GM10847 (cell line): ENCODE measurements around the gene C10orf105.

Experiments used
- POLR2A ChIP-seq: IDR thresholded peaks from 2 replicates; pipeline ENCODE4 v1.6.1; 2011; ENCODE audit not compliant: insufficient read length; ENCODE audit errors: extremely low read depth

The C10orf105 gene

DNA sequence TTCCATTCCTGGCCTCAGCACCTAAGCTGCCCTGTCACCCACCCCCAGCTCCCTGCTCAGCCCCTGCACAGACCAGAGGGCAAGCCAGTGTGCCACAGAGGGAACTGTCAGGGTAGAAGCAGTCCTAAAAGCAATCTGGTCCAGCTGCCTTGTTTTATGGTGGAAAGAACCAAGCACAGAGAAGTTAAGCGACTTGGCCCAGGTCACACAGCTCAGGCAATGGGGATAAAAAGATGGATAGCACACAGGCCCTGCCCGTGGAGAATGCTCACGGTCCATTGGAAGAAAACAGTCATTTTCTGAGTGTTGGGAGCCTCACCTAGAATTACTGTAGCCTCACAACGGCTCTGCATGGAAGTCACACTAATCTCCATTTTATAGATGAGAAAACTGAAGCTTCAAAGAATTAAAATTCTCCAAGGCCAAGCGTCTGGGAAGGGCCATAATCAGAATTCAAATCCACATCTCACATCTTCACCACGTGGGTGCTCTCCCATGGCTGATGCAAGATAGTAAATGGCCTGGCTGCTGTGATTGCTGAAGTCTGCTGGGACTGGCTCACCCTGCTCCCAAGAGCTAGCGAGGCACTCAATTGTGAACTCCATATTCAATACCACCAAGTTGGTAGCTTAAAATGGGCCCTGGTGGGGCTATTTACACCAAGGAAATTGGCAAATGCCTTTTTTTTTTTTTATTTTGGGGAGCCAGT lies 26.8 kb downstream of the C10orf105 start:
- no peak for TF ChIP-seq POLR2A

GRCh38 chr10:71691405-71691804 lies 28.2 kb downstream of the C10orf105 start:
- TF ChIP-seq POLR2A = no peak

DNA sequence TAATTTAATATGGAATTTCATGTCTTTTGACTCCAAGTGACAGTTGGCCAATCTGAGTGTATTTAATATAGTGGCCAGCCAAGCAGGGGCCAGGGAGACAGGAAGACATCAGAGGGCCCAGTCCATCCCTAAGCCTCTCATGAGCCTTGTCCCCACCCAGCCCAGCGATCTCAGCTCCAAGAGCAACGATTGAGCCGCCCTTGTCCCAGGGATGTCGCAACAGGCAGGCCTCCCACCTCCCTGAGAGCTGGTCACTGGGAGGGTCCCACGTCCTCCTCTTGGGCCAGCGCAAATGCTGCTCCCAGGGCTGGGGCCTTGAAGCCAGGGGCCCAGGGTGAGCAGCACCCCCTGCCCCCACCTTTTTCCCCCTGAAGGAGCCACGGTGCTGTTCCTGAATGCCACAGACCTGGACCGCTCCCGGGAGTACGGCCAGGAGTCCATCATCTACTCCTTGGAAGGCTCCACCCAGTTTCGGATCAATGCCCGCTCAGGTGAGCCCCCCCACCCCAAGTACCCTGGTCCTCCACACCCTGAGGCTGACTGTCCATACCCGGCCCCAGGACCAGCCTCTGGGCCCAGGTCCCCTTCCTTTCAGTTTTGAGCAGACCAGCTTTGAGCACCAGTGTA lies 29.4 kb downstream of the C10orf105 start:
- no peak for TF ChIP-seq POLR2A

DNA sequence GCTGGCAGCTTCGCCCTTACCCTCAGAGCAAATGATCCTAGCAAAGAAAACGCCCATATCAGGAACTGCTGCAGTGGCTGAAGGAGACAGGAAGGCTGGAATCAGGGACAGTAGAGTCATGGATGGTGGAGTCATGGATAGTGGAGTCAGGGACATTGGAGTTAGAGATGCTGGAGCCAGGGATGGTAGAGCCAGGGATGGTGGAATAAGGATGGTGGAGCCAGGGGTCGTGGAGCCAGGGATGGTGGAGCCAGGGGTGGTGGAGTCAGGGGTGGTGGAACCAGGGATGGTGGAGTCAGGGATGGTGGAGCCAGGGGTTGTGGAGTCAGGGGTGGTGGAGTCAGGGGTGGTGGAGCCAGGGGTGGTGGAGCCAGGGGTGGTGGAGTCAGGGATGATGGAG lies 31.3 kb downstream of the C10orf105 start:
- no peak for TF ChIP-seq POLR2A

DNA sequence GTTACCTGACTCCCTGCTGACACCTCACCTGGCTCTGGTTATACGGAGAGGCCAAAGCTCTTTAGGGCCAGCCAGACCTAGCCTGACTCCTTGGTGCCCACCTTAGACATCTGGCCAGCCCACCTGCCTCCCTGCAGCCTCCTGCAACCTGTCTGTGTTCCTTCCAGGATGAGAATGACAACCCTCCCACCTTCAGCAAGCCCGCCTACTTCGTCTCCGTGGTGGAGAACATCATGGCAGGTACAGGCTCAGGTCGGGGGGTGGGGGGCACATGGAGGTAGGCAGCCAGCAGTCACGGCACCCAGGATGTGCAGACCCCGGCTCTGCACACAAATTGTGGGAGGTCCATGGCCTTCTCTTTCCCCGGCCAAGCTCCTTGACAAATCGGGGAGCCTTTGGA lies 32.1 kb downstream of the C10orf105 start:
- no peak for TF ChIP-seq POLR2A

- TF ChIP-seq POLR2A = no peak
Measured at GRCh38 chr10:71687077-71687476, 32.5 kb downstream of the C10orf105 start.

DNA sequence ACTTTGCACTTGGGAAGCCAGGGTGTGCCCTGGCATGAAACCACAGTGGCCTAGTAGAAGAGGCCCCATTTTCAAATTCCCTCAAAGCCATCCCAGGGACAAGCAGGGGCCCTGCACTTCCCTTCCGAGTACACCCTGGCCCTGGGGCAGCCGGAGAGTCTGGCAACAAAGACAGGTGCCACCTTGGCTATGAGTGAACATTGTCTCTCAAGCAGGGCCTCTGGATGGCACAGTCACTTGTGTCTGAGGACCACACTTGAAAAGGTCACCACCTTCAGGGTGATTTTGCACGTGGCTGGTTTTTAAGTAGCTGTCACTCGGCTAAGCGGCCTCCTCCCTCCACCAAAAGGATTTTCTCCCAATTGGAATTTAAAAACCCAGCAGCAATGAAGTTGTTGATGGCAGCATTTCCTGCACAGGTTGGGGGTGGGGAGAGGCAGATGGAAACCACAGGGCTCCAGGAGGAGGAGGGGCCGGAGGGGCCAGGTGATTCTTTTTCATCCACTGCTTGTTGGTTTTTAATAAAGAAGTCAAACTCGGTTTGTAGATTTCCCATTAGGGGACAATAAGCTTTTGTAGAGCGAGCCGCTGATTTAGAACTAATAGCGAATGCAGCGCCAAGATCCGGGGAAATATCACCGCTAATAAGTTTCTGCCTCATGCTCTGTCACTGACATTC lies 33.9 kb downstream of the C10orf105 start:
- no peak for TF ChIP-seq POLR2A

GRCh38 chr10:71684356-71685173 lies 35.0 kb downstream of the C10orf105 start:
- no peak for TF ChIP-seq POLR2A

DNA sequence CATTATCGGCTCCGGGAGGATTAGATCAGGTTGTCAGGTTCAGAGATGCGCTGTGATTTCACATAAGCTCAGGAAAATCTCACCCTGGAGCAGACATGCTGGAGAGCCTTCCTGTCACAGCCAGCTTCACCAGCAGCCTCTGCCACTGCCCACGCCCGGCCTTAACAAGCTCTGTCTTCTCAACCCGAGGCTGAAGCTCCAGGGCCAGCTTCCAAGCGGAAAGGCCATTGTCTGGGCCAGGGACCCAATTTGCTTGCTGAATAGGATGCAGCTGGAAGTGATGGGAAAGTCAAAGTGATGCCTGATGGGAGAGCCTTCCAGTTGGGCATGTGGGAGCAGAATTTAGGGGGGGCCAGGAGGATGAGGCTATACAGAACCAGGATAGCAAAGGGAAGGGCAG lies 36.3 kb downstream of the C10orf105 start:
- TF ChIP-seq POLR2A = no peak

DNA sequence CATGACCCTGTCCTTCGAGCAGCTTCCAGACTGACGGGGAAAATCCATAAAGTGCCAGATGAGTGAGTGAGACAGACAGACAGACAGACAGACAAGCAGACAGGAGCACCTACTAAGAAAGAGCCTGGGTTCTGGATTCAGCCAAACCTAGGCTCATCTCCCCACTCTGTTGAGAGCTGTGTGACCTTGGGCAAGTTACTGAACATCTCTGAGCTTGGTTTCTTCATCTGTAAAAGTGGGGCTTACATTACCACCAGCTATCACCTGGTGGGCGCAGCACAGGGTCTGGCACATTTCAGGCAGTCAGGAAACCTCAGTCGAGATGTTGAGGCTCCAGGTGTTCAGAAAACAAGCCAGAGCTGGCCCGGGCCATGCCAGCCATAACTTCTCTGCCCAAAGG lies 37.6 kb downstream of the C10orf105 start:
- no peak for TF ChIP-seq POLR2A

DNA sequence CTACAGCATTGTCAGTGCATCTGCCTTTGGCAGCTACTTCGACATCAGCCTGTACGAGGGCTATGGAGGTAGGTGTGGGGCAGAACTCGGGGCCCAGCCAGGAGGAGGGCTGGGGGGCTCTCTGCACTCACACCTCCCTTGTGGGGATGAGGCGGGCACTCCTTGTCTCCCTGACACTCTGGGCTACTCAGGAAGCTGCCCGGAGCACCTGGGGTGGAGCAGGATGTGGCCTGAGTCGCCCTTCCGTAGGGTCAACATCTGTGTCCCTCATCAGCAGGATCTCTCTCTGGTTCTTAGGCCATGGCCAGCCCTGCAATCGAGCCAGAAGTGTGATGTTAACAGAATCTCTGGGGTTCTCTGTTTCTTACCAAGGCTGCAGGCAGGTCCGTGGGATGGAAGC lies 40.2 kb downstream of the C10orf105 start:
- no peak for TF ChIP-seq POLR2A

DNA sequence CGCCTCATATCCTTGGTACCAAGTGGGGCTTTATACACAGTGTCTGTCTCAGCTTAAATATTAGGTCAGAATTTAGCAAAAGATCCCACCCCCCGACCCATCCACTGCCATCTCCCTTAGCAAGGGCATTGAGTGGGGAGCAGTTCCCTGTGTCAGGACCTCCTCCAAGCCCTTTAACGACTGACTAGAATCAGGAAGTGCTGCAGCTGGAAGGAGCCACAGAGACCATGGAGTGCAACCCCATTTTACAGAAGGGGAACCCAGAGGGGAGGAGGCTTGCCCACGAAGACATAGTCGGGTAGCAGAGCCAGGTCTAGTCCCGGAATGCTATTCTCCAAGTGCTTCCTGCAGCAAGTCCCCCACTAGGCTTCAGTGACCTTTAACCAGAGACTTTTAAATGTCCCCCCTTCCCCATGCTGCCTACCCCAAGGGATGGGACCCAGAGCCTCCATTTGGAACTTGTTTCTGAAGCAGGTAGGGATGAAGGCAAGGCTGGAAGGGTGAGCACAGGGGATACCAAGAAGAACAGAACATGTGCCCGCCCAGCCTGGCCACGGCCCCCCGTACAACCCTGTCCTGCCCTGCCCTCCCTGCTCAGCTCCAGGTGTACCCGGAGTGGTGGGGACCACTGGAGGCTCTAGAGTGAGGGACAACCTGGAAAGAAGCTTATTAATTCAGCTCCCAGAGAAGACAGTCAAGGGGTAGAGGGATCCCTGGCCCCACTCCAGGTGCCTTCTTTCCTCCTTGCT lies 41.3 kb downstream of the C10orf105 start:
- no peak for TF ChIP-seq POLR2A

GRCh38 chr10:71677261-71677660 lies 42.3 kb downstream of the C10orf105 start:
- TF ChIP-seq POLR2A = no peak

- no peak for TF ChIP-seq POLR2A
Measured at GRCh38 chr10:71675295-71675970, 44.1 kb downstream of the C10orf105 start.
